ENCODE measurements around the gene OCSTAMP. TPM values are rescaled to one million over a fixed set of nuclear protein-coding genes. Genes with fewer than 3 reads are reported as not detected.

The OCSTAMP gene, protein sequence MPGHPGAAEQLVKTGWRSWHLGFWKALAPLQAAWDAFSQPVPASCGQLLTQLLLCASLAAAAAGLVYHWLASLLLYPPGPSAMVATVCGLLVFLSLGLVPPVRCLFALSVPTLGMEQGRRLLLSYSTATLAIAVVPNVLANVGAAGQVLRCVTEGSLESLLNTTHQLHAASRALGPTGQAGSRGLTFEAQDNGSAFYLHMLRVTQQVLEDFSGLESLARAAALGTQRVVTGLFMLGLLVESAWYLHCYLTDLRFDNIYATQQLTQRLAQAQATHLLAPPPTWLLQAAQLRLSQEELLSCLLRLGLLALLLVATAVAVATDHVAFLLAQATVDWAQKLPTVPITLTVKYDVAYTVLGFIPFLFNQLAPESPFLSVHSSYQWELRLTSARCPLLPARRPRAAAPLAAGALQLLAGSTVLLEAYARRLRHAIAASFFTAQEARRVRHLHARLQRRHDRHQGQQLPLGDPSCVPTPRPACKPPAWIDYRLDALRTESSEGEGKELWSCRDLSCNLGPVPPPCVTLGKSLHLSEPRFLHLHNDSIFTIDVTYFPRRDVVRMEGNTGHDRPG
- total RNA-seq (under 1 TPM in 1 of 2 donors, not detected in 1; 0.06 TPM), polyA plus RNA-seq (ENCODE audit: insufficient read length in 2 of 2) (under 1 TPM in 1 of 2 donors, not detected in 1; 0.13 TPM)
- long read RNA-seq, donor 1 = 0 reads
- long read RNA-seq, donor 2 = 0 reads
- long read RNA-seq, donor 3 = 0 reads
- long read RNA-seq, donor 4 = 0 reads

- Histone ChIP-seq H3K4me1 (ENCODE audit: control insufficient read depth, insufficient read depth, low read length) (peaks cover 8% of the 10 kb centered on the region), H3K9me3 (ENCODE audit: control insufficient read depth, insufficient read depth, low read length) (no peaks in the 10 kb centered on the region), H3K27ac (ENCODE audit: low read depth, low read length) (no peak within 1 kb of the TSS), H3K36me3 (ENCODE audit: control insufficient read depth, insufficient read depth, low read length) (no peaks in the 10 kb centered on the region), H3K27me3 (ENCODE audit: control insufficient read depth, insufficient read depth, low read length) (no peaks in the 10 kb centered on the region), H3K4me3 (ENCODE audit: low read depth, low read length) (no peak within 1 kb of the TSS)
- DNase-seq (ENCODE audit: low read depth in 4 of 6, low spot score in 6 of 6) = no peak
- 20% methylated on average over 1 of the region's 9 CpGs for WGBS (ENCODE audit: insufficient coverage)
Observed at GRCh38 chr20:46550461-46550860, at the start of gene OCSTAMP. Gene OCSTAMP, minus strand, starts transcription at chr20:46550654. Its CDS starts 94 bp downstream, at chr20:46550560.

- no peak overlapping the region for H3K4me3 ChIP-seq (ENCODE audit: low read depth, low read length)
- H3K4me1 ChIP-seq (ENCODE audit: control insufficient read depth, insufficient read depth, low read length) = no peaks in the 10 kb centered on the region
- WGBS (ENCODE audit: insufficient coverage) = no CpG with 5 or more reads among the region's 8 CpGs
- no peaks in the 10 kb centered on the region for H3K27me3 ChIP-seq (ENCODE audit: control insufficient read depth, insufficient read depth, low read length)
- no peak overlapping the region for H3K27ac ChIP-seq (ENCODE audit: low read depth, low read length)
- peaks cover 3% of the 10 kb centered on the region for H3K36me3 ChIP-seq (ENCODE audit: control insufficient read depth, insufficient read depth, low read length)
- peak in 1 of 6 donors; percentile 18 for DNase-seq (ENCODE audit: low read depth in 4 of 6, low spot score in 6 of 6)
- no peaks in the 10 kb centered on the region for H3K9me3 ChIP-seq (ENCODE audit: control insufficient read depth, insufficient read depth, low read length)
Observed at GRCh38 chr20:46599227-46599987, 49.0 kb upstream of the OCSTAMP start.

DNA sequence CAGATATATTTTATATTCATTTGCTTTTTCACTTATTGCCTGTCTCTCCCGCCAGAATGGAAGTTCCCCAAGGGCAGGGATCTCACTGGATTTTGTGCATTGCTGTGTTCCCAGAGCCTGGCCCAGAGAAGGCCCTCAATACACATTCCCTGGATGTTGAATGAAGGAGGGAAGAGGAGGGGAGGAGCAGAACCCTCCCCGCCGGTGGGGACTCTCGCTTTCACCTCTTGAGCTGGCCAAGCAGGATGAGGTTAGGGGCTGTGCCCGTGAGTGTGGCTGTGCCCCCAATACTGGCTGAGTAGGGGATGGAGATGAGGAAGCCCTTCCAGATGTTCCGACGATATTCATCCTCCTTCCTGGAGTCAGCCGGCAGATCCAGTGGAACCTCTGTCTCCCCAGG, 45.5 kb upstream of the OCSTAMP start:
- no peaks in the 10 kb centered on the region for H3K9me3 ChIP-seq (ENCODE audit: control insufficient read depth, insufficient read depth, low read length)
- no peaks in the 10 kb centered on the region for H3K4me1 ChIP-seq (ENCODE audit: control insufficient read depth, insufficient read depth, low read length)
- no peak overlapping the region for H3K4me3 ChIP-seq (ENCODE audit: low read depth, low read length)
- DNase-seq (ENCODE audit: low read depth in 4 of 6, low spot score in 6 of 6) = no peak
- no peak overlapping the region for H3K27ac ChIP-seq (ENCODE audit: low read depth, low read length)
- no peaks in the 10 kb centered on the region for H3K27me3 ChIP-seq (ENCODE audit: control insufficient read depth, insufficient read depth, low read length)
- peaks cover 3% of the 10 kb centered on the region for H3K36me3 ChIP-seq (ENCODE audit: control insufficient read depth, insufficient read depth, low read length)
- WGBS (ENCODE audit: insufficient coverage) = 91% methylated on average over 7 of the region's 8 CpGs

GRCh38 chr20:46594725-46595124, 44.3 kb upstream of the OCSTAMP start:
- no peaks in the 10 kb centered on the region for H3K27me3 ChIP-seq (ENCODE audit: control insufficient read depth, insufficient read depth, low read length)
- no peak overlapping the region for H3K27ac ChIP-seq (ENCODE audit: low read depth, low read length)
- no peak for DNase-seq (ENCODE audit: low read depth in 4 of 6, low spot score in 6 of 6)
- H3K4me3 ChIP-seq (ENCODE audit: low read depth, low read length) = no peak overlapping the region
- no peaks in the 10 kb centered on the region for H3K4me1 ChIP-seq (ENCODE audit: control insufficient read depth, insufficient read depth, low read length)
- no peaks in the 10 kb centered on the region for H3K9me3 ChIP-seq (ENCODE audit: control insufficient read depth, insufficient read depth, low read length)
- no CpG with 5 or more reads among the region's 2 CpGs for WGBS (ENCODE audit: insufficient coverage)
- peaks cover 3% of the 10 kb centered on the region for H3K36me3 ChIP-seq (ENCODE audit: control insufficient read depth, insufficient read depth, low read length)

- Histone ChIP-seq H3K36me3 (ENCODE audit: control insufficient read depth, insufficient read depth, low read length) (peaks cover 8% of the 10 kb centered on the region), H3K9me3 (ENCODE audit: control insufficient read depth, insufficient read depth, low read length) (no peaks in the 10 kb centered on the region), H3K27me3 (ENCODE audit: control insufficient read depth, insufficient read depth, low read length) (no peaks in the 10 kb centered on the region), H3K27ac (ENCODE audit: low read depth, low read length) (no peak overlapping the region), H3K4me1 (ENCODE audit: control insufficient read depth, insufficient read depth, low read length) (no peaks in the 10 kb centered on the region), H3K4me3 (ENCODE audit: low read depth, low read length) (no peak overlapping the region)
- no peak for DNase-seq (ENCODE audit: low read depth in 4 of 6, low spot score in 6 of 6)
- WGBS (ENCODE audit: insufficient coverage) = 100% methylated on average over 2 of the region's 4 CpGs
Observed at GRCh38 chr20:46592580-46593362, 42.3 kb upstream of the OCSTAMP start.

DNA sequence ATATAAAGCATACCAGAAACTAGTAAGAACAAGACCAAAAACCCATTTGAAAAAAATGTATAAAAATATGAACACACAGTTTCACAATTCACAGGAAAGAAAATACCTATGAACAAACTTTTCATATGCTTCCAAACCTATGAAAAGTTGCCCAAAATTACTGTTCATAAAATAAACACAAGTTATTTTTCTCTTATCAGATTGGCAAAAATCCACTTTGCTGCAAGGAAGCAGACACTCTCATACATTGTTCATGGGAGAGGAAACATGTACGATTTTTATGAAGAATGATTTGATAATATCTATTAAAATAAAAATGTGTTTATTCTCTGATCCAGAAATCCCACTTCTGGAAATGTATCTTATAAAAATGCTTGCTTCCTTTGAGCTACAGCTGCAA, 40.0 kb upstream of the OCSTAMP start:
- H3K4me1 ChIP-seq (ENCODE audit: control insufficient read depth, insufficient read depth, low read length) = no peaks in the 10 kb centered on the region
- no peak overlapping the region for H3K4me3 ChIP-seq (ENCODE audit: low read depth, low read length)
- WGBS (ENCODE audit: insufficient coverage) = no CpG with 5 or more reads among the region's 1 CpG
- no peaks in the 10 kb centered on the region for H3K9me3 ChIP-seq (ENCODE audit: control insufficient read depth, insufficient read depth, low read length)
- DNase-seq (ENCODE audit: low read depth in 4 of 6, low spot score in 6 of 6) = no peak
- H3K36me3 ChIP-seq (ENCODE audit: control insufficient read depth, insufficient read depth, low read length) = peaks cover 5% of the 10 kb centered on the region
- no peaks in the 10 kb centered on the region for H3K27me3 ChIP-seq (ENCODE audit: control insufficient read depth, insufficient read depth, low read length)
- H3K27ac ChIP-seq (ENCODE audit: low read depth, low read length) = no peak overlapping the region

GRCh38 chr20:46588532-46589511, 38.4 kb upstream of the OCSTAMP start:
- H3K27me3 ChIP-seq (ENCODE audit: control insufficient read depth, insufficient read depth, low read length) = no peaks in the 10 kb centered on the region
- no peak for DNase-seq (ENCODE audit: low read depth in 4 of 6, low spot score in 6 of 6)
- peaks cover 5% of the 10 kb centered on the region for H3K36me3 ChIP-seq (ENCODE audit: control insufficient read depth, insufficient read depth, low read length)
- no peaks in the 10 kb centered on the region for H3K9me3 ChIP-seq (ENCODE audit: control insufficient read depth, insufficient read depth, low read length)
- peaks cover 2% of the 10 kb centered on the region for H3K4me1 ChIP-seq (ENCODE audit: control insufficient read depth, insufficient read depth, low read length)
- 97% methylated on average over 10 of the region's 14 CpGs for WGBS (ENCODE audit: insufficient coverage)
- no peak overlapping the region for H3K27ac ChIP-seq (ENCODE audit: low read depth, low read length)
- H3K4me3 ChIP-seq (ENCODE audit: low read depth, low read length) = no peak overlapping the region

DNA sequence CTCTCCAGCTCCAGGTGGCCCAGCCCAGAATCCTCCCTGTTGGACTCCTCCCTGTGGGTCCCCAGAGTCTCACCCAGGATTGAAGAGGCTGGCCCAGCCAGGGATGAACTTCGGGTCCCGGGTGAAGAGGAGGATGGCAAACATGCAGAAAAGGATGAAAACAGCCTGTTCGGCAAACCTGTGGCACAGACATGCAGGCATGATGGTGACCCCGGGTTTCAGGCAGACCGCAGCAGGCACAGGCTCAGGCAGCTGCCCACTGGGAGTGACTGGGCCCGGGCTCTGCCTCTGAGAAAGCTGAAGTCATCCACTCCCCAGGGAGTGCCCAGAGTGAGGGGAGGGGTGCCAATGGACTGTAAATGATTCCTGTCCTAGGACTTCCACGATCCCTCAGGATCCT, 37.5 kb upstream of the OCSTAMP start:
- H3K27ac ChIP-seq (ENCODE audit: low read depth, low read length) = no peak overlapping the region
- no peaks in the 10 kb centered on the region for H3K9me3 ChIP-seq (ENCODE audit: control insufficient read depth, insufficient read depth, low read length)
- WGBS (ENCODE audit: insufficient coverage) = 82% methylated on average over 6 of the region's 7 CpGs
- no peak for DNase-seq (ENCODE audit: low read depth in 4 of 6, low spot score in 6 of 6)
- peaks cover 5% of the 10 kb centered on the region for H3K36me3 ChIP-seq (ENCODE audit: control insufficient read depth, insufficient read depth, low read length)
- peaks cover 9% of the 10 kb centered on the region for H3K4me1 ChIP-seq (ENCODE audit: control insufficient read depth, insufficient read depth, low read length)
- no peak overlapping the region for H3K4me3 ChIP-seq (ENCODE audit: low read depth, low read length)
- no peaks in the 10 kb centered on the region for H3K27me3 ChIP-seq (ENCODE audit: control insufficient read depth, insufficient read depth, low read length)

Data from spinal cord (tissue), 10 donors.